Bronchial epithelial cell (primary cell): ENCODE measurements around the gene METTL6. TPM values are rescaled to one million over a fixed set of nuclear protein-coding genes. Genes with fewer than 3 reads are reported as not detected.

Experiments used
- DNase-seq: peaks from one replicate; pipeline ENCODE4 v3.0.0-alpha.2; 2010; ENCODE audit warnings: low read depth
- FAIRE-seq: peaks from 2 replicates; lab custom pipeline; 2011; peaks lifted over from hg19 to GRCh38; lab: Jason Lieb, UNC
- H3K27me3 ChIP-seq: 2 replicates; pipeline ENCODE4 v1.5.1; 2011; ENCODE audit warnings: low read length; ENCODE audit not compliant: control insufficient read depth, insufficient read depth
- H3K36me3 ChIP-seq: 2 replicates; pipeline ENCODE4 v1.5.1; 2011; ENCODE audit warnings: low read length; ENCODE audit not compliant: control insufficient read depth, insufficient read depth
- H3K4me3 ChIP-seq: 2 replicates; pipeline ENCODE4 v1.5.1; 2011; ENCODE audit warnings: mild to moderate bottlenecking, low read depth, low read length, control low read depth
- total RNA-seq: library from RNA; depleted of rRNA; stranded (reverse); fragments of >200 nt; gene quantifications from 2 replicates; pipeline ENCODE4 v1.2.1, GENCODE V29; 2014
- TF ChIP-seq, protein P1 (sequence below): IDR thresholded peaks from 2 replicates; pipeline ENCODE4 v1.5.1; 2011; ENCODE audit warnings: mild to moderate bottlenecking, moderate library complexity, low read length, control low read depth, inconsistent platforms; ENCODE audit not compliant: insufficient read depth, severe bottlenecking

METTL6 gene
- total RNA-seq, 1 donor from 2014 or later, result 41.3 TPM

DNA sequence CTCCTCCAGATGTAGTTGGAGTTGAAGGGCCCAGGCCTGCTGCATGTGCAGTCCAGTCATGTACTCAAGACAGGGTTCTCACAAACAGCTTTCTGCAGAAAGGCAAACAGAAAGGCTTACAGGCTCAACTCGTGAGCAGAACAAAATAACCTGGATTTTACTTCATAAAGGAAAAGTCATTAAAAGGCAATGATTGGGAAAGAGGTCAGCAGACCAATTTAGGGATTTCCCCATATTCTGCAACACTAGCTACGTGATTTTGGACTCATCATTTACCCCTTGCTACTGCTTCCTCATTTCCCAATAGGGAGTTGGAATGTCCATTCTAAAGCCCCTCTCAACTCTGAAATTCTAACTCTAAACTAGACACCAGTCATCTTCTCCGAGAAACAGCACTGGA is 18.1 kb downstream of the METTL6 start:
- Histone ChIP-seq H3K36me3 (peaks cover 2% of the 10 kb centered on the region), H3K27me3 (no peaks in the 10 kb centered on the region), H3K4me3 (no peak overlapping the region)
- FAIRE-seq (no peak), DNase-seq (no peak)
- TF ChIP-seq, protein P1, sequence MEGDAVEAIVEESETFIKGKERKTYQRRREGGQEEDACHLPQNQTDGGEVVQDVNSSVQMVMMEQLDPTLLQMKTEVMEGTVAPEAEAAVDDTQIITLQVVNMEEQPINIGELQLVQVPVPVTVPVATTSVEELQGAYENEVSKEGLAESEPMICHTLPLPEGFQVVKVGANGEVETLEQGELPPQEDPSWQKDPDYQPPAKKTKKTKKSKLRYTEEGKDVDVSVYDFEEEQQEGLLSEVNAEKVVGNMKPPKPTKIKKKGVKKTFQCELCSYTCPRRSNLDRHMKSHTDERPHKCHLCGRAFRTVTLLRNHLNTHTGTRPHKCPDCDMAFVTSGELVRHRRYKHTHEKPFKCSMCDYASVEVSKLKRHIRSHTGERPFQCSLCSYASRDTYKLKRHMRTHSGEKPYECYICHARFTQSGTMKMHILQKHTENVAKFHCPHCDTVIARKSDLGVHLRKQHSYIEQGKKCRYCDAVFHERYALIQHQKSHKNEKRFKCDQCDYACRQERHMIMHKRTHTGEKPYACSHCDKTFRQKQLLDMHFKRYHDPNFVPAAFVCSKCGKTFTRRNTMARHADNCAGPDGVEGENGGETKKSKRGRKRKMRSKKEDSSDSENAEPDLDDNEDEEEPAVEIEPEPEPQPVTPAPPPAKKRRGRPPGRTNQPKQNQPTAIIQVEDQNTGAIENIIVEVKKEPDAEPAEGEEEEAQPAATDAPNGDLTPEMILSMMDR, result no peak

DNA sequence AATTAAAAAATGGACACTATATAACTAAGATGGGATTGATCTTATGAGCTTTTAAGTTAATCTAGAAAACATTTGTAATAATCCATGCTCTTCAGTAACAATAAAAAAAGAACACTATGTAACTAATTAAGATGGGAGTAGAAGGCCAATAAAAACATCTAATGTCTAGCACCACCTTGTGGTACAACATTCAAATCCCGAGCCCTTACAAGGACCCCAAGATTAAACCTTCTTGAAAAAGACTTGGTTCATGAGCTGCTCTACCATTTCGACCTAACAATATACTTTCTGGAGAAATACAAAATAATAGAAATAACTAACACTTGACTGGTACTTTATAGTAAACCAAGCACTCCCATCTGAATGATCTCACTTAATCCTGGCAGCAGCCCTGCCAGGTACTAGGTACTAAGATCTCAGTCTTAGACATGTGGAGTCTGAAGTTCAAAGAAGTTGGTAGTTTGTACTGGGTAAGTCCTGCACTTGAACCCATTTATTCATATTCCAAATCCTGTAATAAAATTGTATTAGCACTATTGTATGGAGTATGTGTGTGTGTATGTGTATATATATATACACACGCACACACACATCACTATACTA is 21.8 kb downstream of the METTL6 start:
- H3K4me3 ChIP-seq, result no peak overlapping the region
- TF ChIP-seq, protein P1, result peak; percentile 36
- DNase-seq, result peak; percentile 67
- FAIRE-seq, result no peak
- no peaks in the 10 kb centered on the region for H3K27me3 ChIP-seq
- H3K36me3 ChIP-seq, result no peaks in the 10 kb centered on the region

DNA sequence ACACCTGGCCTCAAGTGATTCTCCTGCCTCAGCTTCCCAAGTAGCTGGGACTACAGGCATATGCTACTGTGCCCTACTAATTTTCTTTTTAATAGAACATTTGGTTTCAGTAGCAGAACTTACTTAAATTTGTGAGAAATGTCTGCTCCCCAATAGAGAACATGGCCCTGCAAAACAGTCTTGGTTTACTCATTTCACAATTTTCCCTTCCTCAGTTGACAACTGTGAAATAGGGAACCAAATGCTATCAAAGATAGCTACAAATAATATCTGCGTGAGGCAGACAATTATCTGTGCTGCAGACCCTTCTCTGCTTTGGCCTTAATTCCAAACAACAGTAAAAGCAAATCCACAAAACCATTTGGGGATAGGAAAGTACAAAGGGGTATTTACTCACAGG is 22.6 kb downstream of the METTL6 start:
- no peak for FAIRE-seq
- no peak for DNase-seq
- TF ChIP-seq, protein P1, result no peak
- Histone ChIP-seq H3K36me3 (no peaks in the 10 kb centered on the region), H3K4me3 (no peak overlapping the region), H3K27me3 (no peaks in the 10 kb centered on the region)

DNA sequence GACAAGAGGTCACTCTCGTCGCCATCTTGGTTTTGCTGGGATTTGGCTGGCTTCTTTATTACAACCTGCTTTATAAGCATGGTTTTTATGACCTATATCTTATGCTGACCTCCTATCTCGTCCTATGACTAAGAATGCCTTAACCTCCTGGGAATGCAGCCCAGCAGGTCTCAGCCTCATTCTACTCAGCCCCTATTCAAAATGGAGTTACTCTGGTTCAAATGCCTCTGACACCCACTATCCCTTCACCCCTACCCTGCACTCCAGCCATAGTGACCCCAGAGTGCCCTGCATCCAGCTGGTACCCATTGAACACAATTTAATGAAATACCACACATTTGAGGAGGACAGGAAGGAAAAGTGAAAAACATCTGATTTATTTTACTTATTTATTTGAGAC is 23.4 kb downstream of the METTL6 start:
- TF ChIP-seq, protein P1, result no peak
- Histone ChIP-seq H3K27me3 (no peaks in the 10 kb centered on the region), H3K4me3 (no peak overlapping the region), H3K36me3 (no peaks in the 10 kb centered on the region)
- peak; percentile 39 for DNase-seq
- no peak for FAIRE-seq

DNA sequence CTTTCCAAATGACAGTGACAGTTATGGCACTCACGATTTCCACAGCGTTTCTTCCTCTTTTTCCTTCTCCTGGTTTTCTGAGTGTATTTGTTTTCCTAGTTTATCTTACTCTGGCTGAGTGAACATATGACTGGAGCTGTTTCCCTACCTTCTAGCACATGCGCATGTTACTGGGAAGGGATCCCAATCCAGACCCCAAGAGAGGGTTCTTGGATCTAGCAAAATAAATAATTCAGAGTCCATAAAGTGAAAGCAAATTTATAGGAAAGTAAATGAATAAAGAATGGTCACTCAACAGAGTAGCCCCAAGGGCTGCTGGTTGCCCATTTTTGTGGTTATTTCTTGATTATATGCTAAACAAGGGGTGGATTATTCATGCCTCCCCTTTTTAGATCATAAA is 23.8 kb downstream of the METTL6 start:
- Histone ChIP-seq H3K36me3 (no peaks in the 10 kb centered on the region), H3K4me3 (no peak overlapping the region), H3K27me3 (no peaks in the 10 kb centered on the region)
- DNase-seq (no peak), FAIRE-seq (no peak)
- TF ChIP-seq, protein P1, result no peak

DNA sequence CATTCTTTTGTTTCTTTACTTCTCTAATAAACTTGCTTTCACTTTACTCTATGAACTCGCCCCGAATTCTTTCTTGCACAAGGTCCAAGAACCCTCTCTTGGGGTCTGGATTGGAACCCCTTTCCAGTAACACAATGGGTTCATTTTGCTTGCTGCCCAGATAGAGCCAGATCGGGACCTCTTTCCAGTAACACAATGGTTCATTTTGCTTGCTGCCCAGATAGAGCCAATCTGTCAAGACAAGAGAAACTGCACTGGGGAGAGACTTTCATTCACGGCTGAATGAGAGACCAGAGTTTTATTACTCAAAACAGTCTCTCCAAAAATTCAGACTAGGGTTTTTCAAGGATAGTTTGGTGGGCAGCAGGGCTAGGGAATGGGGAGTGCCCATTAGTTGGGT is 25.4 kb downstream of the METTL6 start:
- TF ChIP-seq, protein P1, result no peak
- Histone ChIP-seq H3K27me3 (no peaks in the 10 kb centered on the region), H3K4me3 (no peak overlapping the region), H3K36me3 (no peaks in the 10 kb centered on the region)
- FAIRE-seq, result no peak
- no peak for DNase-seq
